ENCODE results near the gene NOSTRIN. TPM values are rescaled to one million over a fixed set of nuclear protein-coding genes. Genes with fewer than 3 reads are reported as not detected.
"Not testable (repeated sequence)": the region's sequence is repeated elsewhere in the genome, so short reads cannot be mapped to it uniquely, and the experiment has no call there.

The NOSTRIN gene
- total RNA-seq, 1 donor from 2014 or later = 22.9 TPM

DNA sequence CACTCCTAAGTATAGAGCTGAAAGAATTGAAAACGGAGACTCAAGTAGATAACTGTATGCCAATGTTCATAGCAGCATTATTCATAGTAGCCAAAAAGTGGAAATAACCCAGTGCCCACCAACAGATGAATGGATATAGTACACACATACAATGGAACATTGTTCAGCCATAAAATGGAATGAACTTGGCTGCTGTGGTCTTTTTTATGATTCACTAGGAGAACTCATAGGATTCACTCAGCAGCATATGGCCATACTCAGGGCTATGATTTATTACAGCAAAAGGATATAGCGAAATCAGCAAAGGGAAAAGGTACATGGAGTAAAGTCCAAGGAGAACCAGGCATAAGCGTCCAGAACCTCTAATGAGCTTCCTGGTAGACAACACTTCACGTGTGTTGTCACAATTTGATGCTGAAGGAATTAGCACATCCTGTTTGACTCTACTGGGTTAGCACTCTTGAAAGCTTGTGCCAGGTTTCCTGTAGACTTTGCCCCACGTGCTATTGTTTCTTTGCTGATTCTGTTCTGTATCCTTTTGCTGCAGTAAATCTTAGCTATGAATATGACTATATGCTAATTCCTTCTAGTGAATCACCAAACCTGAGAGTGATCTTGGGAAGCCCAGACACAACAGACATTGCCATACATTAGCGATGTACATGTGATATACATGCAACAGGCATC lies 72.1 kb downstream of the NOSTRIN start:
- DNase-seq (ENCODE audit: low spot score) = no peak

DNA sequence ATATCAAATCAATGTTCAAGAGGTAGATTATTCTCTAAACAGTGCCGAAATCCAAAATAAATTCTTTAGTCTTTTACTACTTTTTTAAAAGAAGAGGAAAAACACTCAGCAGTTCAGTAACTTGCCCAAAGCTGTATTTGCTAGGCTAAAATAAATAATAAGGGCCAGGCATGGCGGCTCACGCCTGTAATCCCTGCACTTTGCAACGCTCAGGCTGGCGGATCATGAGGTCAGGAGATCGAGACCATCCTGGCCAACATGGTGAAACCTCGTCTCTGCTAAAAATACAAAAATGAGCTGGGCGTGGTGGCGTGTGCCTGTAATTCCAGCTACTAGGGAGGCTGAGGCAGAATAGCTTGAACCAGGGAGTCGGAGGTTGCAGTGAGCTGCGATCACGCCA lies 79.7 kb downstream of the NOSTRIN start:
- not testable (repeated sequence) for DNase-seq (ENCODE audit: low spot score)

DNA sequence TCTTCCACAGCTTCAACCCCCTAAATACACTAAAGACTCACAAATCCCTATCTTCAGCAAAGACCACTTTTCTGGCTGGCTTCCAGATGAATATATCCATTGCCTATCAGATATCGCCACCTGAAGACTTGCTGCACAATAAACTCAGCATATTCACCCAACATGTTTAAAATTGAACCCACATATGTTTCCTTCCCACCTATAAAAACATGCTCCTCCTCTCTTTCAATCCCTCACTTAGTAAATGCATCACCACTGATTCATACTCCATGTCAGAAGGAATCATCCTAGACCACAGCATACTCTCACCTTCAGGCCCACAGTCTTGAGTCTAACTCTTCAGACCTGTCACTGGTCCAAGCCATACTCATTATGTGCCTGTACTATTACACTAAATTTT lies 82.5 kb downstream of the NOSTRIN start:
- DNase-seq (ENCODE audit: low spot score) = no peak

DNA sequence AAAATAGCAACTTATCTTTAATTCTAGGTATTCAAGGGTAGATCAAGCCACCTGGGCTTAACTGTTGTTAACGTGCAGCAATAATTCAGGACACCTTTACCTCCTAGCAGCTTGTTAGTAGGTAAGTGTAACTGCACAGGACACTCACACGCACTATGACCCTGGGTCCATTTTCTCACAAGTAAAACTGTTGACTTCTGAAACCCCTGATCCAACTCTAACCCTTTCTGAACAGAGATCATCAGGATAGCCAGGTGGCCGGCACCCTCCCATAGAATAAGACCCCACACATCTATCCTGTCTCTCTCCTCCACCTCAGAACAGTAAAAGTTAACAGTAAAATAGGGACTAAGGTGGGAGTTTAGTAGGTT lies 87.2 kb downstream of the NOSTRIN start:
- DNase-seq (ENCODE audit: low spot score) = no peak

DNA sequence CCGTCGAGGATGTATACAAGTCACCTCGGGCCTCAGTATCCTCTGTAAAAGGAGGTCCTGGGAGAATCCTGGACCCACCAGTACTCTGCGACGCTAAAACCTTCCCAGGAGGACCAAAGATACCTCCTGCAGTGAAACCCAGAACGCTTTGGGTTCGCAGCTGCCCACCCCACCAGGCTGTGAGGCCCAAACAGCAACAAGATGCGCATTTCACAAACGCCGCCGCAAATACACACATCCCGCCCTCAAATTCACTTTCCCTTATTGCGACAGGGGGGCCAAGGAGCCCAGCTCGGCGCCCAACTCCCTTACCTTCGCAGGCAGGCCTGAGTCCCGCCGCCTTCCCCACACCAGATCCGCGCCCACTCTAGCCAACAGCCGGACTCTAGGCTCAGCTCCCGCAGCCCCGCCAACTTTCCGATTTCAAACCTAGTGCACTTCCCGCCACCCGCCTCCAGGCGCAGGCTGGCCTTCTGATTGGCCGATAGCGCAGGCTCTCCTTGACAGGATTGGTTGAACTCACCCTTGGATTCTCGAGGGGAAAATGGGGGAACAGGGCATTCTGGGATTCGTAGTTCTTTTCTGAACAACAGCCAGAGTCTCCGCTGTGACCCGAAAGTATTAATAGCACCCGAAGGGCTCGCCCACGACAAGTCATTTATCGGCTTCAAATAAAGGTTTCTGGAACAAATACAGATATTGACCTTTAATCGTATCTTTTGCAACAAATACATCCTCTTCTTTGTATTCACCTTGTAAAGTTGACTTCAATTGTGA lies 87.8 kb downstream of the NOSTRIN start, which contains the start of gene SPC25:
Gene SPC25, minus strand, starts transcription at position 425 of the 777 bp plus-strand sequence. CDS start 911 bp downstream, outside the sequence.
- peak; percentile 96 for DNase-seq (ENCODE audit: low spot score)

DNA sequence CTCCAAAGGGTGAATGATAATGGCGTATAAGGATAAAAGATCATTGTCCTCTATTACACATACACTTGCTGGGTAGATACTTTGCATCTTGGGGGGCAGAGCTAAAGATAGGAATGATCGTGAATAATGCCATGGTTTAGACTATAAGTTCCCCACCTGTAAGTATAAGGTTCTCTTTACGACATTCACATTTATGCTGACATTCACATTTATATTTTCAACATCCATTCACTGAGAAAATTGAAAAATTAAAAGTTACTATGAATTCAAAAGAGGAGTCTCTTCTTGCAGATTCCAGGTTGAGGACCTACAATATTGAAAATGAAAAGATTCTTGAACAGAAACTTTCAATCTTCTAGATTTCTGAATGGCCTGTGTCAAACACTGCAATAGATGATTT lies 89.9 kb downstream of the NOSTRIN start:
- no peak for DNase-seq (ENCODE audit: low spot score)

DNA sequence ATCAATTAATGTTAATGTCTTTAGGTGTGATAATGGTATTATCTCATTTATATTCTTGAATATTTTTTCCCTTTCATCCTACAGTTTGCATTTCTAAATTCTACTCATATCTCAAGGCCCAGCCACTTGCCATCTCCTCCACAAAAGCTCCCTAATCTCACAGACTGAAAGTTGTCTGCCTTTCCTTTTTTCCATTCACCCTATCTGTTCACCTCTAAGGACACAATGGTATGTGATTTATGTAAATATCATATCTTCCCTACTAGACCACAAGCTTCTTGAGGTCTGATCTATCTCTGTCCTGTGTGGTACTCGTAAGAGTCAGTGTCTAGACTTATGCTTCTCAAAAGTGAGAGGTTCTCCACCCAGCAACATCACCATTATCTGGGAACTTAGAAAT lies 91.7 kb downstream of the NOSTRIN start:
- DNase-seq (ENCODE audit: low spot score) = no peak

DNA sequence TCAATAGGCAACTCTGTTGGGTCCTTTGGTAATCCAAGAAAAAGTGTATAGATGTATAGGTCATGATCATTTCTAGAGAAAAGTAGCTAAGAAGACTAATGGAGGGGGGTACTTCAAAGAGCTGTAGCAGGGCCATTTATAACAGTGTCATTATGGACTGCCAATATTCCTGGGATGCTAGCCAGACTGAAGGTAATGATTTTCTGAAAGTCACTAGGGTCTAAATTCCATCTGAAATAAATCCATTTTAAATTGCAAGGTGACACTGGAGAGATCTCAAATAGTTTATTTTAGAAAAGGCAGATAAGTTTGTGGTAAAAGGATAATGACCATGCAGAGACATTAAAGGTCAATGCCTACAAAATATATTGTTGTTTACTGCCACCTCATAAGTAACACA lies 92.3 kb downstream of the NOSTRIN start:
- DNase-seq (ENCODE audit: low spot score) = no peak

DNA sequence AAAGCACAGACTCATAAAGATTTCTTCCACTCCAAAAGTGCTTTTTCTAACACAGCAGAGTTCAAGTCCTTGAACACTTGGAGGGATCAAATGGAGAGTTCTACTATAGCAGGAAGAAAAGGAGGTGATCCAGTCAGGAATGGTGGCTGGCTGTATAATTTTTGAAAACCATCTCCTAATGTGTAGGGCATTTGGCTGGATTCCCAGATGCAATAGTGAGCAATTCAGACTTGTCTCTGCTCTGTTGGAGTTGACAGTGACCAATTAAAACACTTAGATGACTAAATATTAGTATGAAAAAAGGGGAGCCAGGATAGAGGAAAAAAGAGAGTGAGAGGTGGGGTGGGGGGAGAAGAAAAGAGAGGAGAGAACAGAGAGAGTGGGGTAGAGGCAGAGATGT lies 93.3 kb downstream of the NOSTRIN start:
- no peak for DNase-seq (ENCODE audit: low spot score)

DNA sequence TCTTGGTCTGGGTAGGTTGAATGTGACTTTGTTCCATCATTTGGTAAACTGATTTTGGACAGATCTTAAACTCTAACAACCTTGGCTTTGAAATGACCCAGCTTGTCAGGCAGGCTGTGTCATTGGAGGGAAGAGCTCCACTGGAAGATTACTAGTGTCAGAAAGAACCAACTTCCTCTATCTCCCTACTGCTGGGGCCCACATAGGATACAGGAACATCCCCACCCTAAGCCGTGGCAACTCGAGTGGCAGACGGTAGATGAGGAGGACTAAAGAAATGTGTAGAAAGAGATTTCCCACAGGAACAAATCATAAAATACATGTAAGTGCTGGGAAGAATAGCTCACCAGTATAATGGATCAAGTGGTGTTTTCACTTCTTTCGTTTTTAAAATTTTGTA lies 94.3 kb downstream of the NOSTRIN start:
- DNase-seq (ENCODE audit: low spot score) = no peak

DNA sequence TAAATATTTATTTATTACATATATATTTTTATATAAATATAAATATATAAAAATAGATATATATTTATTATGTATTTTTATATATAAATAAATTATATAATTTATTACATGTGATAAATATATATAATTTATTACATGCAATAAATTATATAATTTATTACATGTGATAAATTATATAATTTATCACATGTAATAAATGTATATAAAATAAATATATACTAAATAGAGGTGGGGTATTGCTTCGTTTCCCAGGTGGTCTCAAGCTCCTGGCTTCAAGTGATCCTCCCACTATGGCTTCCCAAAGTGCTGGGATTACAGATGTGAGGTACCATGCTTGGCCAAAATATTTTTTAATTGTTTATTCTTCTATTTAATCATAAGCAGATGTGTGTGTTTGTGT lies 95.0 kb downstream of the NOSTRIN start:
- no peak for DNase-seq (ENCODE audit: low spot score)

DNA sequence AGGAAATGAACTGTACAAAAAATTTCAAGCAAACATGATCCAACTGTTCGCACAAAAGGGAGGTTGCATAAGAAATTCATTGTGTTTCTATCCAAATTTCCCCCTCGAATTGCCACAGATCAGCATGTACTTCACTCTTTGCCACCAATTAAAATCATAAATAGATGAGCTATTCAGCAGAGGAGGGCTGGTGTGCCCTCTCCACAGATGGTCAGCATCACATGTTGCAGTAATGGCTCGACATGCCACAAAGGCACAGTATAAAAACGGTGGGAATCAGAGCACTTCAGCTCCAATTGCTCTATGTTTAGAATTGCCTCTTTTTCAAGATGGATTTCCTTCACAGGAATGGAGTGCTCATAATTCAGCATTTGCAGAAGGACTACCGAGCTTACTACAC lies 98.6 kb downstream of the NOSTRIN start, which contains the start of gene G6PC2:
Gene G6PC2, plus strand, starts transcription at position 289 of the 400 bp plus-strand sequence. Its CDS starts 41 bp downstream, at position 330.
- no peak for DNase-seq (ENCODE audit: low spot score)

DNA sequence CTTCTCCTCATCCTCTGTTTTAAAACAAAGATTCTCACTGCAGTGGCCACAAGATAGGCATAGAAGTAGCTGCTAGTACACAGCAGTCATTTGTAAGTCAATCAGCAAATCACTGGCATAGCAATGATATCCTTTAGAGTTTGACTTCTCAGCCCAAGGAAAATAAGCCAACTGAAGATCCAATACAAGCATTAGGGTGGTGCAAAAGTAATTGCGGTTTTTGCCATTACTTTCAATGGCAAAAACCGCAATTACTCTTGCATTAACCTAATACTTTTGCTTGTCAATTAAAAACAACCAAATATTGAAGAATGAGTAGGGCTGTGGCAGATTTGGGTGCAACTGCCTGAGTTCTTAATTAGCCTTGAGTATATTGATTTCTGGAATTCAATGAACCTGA lies 101.5 kb downstream of the NOSTRIN start:
- no peak for DNase-seq (ENCODE audit: low spot score)

DNA sequence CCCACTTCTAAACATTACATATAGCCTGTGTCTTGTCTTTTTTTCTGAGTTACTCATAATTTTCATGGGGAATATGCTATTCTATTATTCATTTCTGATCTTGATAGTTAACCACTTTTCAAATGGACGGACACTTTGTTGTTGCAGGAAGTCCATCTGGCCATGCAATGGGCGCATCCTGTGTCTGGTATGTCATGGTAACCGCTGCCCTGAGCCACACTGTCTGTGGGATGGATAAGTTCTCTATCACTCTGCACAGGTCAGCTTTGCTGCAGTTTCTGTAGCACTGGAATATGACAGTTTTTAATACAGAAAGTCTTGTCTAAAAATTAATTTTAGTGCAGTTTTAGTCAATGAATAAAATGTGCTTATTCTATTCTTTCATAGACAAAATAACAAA lies 101.9 kb downstream of the NOSTRIN start:
- DNase-seq (ENCODE audit: low spot score) = no peak

DNA sequence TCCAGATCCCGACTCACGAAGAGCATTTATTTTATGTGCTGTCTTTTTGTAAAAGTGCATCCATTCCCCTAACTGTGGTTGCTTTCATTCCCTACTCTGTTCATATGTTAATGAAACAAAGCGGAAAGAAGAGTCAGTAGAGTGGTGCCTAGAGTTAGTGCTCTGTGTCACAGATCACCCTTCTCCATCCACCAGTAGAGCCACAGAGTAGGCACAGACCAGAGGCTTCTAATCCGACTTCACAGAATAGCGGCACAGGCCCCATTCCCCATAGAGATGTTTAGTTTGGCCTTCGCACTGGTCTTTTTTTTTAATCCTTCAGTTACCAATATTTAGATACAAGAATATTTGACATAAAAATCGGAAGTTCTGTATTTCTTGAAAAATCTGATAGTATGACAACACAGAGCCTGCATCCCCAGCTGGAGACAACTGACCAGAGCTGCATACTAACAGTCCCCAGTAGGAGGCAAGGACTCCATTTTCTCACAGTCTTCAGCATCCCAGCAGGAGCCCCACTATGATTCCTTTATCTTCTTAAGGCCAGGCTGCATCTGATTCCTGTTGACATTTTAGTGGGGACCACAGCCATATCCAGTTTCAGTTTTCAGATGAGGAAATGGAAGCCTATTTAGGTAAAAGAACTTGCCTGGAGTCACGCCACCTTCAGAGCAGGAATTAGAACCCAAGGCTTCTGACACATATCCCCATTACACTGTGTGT lies 105.7 kb downstream of the NOSTRIN start:
- DNase-seq (ENCODE audit: low spot score) = no peak

DNA sequence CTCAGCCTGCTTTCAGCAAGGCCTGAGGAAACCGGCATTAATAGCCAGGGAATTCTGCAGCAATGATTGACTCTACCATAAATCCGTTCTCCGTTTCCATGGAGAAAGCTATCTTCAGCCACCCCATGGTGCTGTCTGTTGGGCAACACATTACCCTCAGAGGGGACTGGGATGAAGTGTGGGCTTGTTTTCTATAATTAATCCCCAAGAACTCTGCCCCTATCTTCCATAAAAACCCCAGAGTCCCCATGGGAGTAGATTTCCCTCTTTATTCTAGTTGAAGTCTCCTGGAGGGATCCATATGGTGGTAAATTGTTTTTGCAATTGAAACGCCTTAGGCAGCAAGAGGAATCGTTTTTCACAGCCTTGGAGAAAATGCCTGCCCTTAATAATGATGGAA lies 107.9 kb downstream of the NOSTRIN start:
- DNase-seq (ENCODE audit: low spot score) = no peak

DNA sequence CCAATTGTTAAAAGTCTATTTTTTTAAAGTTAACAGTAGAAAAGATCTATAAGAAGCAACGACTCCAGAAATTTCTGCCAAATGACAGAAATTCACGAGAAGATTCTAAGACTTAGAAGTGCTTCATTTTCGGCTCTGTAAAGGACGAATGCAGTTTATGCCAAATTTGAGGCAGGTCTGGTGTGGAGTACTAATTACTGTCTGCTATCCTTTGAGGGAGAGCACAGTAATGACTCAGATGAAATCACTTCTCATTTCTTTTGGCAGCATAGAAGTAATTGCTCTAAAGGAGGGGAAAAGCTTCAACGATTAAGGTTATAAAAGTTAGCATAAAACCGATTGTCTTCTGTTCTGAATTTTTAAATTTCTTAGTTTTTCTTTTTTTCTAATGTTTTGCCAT lies 110.0 kb downstream of the NOSTRIN start:
- no peak for DNase-seq (ENCODE audit: low spot score)

DNA sequence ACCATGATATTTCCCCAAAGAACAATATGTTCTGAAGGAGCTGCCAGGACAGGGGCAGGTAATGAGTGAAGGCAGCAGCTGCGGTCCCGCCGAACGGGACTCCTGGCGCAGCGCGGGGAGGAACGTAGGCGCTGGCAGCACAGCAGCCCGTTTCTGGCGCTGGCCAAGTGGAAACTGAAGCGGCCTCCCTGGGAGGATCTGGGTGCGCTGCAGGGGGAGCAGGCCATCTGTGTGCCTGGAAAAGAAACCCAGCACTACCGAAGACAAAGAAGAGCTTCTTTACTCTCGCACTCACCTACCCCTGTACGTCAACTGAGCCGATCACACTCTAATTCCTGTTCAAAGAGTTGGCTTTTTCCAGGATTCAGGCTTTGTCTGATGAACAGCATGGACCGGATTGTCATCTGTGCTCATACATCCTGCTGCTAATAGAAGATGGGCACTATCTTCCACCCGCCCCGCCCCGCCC lies 110.5 kb downstream of the NOSTRIN start:
- peak; percentile 22 for DNase-seq (ENCODE audit: low spot score)

DNA sequence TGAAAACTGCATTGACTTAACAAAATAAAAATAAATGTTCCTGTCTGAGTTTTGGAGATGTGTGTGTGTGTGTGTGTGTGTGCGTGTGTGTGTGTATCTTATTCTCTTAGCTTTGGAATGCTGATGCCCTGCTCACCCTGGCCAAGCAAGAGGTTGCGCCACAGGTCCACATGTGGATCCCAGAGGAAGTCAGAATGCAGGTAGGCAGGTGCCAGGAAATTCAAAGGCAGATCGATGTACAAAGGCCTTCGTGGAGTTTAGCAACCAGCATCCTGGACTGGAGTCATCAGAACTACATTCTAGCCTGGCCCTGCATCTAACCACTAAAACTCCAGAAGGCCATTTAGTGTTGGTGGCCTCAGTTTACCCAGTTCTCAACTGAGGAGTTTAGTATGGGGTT lies 111.1 kb downstream of the NOSTRIN start:
- no peak for DNase-seq (ENCODE audit: low spot score)

Measured in umbilical cord (tissue), 2 donors.